ENCODE measurements around the gene NACA2.
"Not testable (repeated sequence)": the region's sequence is repeated elsewhere in the genome, so short reads cannot be mapped to it uniquely, and the experiment has no call there.

Gene NACA2

GRCh38 chr17:61574542-61575351 lies 16.3 kb downstream of the NACA2 start:
- Histone ChIP-seq H2AK5ac (ENCODE audit: low read length, severe bottlenecking) (no peak overlapping the region), H3K36me3 (ENCODE audit: control insufficient read depth in 1 of 2, insufficient read depth in 2 of 2, low read depth in 1 of 2, low read length in 2 of 2) (no peaks in the 10 kb centered on the region), H2BK5ac (ENCODE audit: low read depth, low read length, poor library complexity, severe bottlenecking) (no peak overlapping the region), H3K23ac (ENCODE audit: low read length in 2 of 2) (no peak overlapping the region), H4K91ac (ENCODE audit: low read length) (no peak overlapping the region), H2BK15ac (ENCODE audit: low read depth, poor library complexity, severe bottlenecking) (no peak overlapping the region), H3K79me1 (replicated peaks; ENCODE audit: low read length, poor library complexity, severe bottlenecking) (no peaks in the 10 kb centered on the region), H4K8ac (ENCODE audit: low read length) (no peak overlapping the region), H3K4me2 (ENCODE audit: low read length, poor library complexity, severe bottlenecking) (no peak overlapping the region), H3K4me1 (ENCODE audit: control insufficient read depth, insufficient read depth, low read depth, low read length) (no peaks in the 10 kb centered on the region), H3K27ac (ENCODE audit: low read length, poor library complexity, severe bottlenecking) (no peak overlapping the region), H3K4ac (ENCODE audit: low read depth in 1 of 2, low read length in 2 of 2) (no peak overlapping the region), H3K4me3 (ENCODE audit: insufficient read depth in 1 of 2, low read depth in 1 of 2, low read length in 2 of 2) (no peak overlapping the region), H3K18ac (ENCODE audit: low read depth in 1 of 2, low read length in 2 of 2) (no peak overlapping the region), H3K27me3 (ENCODE audit: control insufficient read depth in 1 of 2, insufficient read depth in 1 of 2, low read length in 2 of 2) (no peaks in the 10 kb centered on the region), H2AFZ (ENCODE audit: low read depth, low read length) (no peak overlapping the region), H3K9ac (ENCODE audit: low read length) (peak overlapping the region; percentile 55), H3K9me3 (ENCODE audit: control insufficient read depth, low read length) (peaks cover 4% of the 10 kb centered on the region), H3K14ac (ENCODE audit: low read length in 2 of 2) (no peak overlapping the region), H2BK120ac (ENCODE audit: low read depth, low read length) (no peak overlapping the region), H2BK12ac (ENCODE audit: low read length in 2 of 2) (no peak overlapping the region)
- DNase-seq, result peak; percentile 42
- WGBS, result 61% methylated on average over 9 of the region's 9 CpGs

GRCh38 chr17:61572547-61572946 lies 18.5 kb downstream of the NACA2 start:
- H2BK12ac ChIP-seq (ENCODE audit: low read length in 2 of 2); H3K79me1 ChIP-seq (replicated peaks; ENCODE audit: low read length, poor library complexity, severe bottlenecking); H4K91ac ChIP-seq (ENCODE audit: low read length); H2BK15ac ChIP-seq (ENCODE audit: low read depth, poor library complexity, severe bottlenecking); H4K8ac ChIP-seq (ENCODE audit: low read length); H3K9me3 ChIP-seq (ENCODE audit: control insufficient read depth, low read length); H3K4me3 ChIP-seq (ENCODE audit: insufficient read depth in 1 of 2, low read depth in 1 of 2, low read length in 2 of 2); H3K27ac ChIP-seq (ENCODE audit: low read length, poor library complexity, severe bottlenecking); H3K18ac ChIP-seq (ENCODE audit: low read depth in 1 of 2, low read length in 2 of 2); H3K4ac ChIP-seq (ENCODE audit: low read depth in 1 of 2, low read length in 2 of 2); H2AFZ ChIP-seq (ENCODE audit: low read depth, low read length); H2BK120ac ChIP-seq (ENCODE audit: low read depth, low read length); H2BK5ac ChIP-seq (ENCODE audit: low read depth, low read length, poor library complexity, severe bottlenecking); H2AK5ac ChIP-seq (ENCODE audit: low read length, severe bottlenecking); H3K36me3 ChIP-seq (ENCODE audit: control insufficient read depth in 1 of 2, insufficient read depth in 2 of 2, low read depth in 1 of 2, low read length in 2 of 2); H3K4me2 ChIP-seq (ENCODE audit: low read length, poor library complexity, severe bottlenecking); H3K9ac ChIP-seq (ENCODE audit: low read length); H3K14ac ChIP-seq (ENCODE audit: low read length in 2 of 2); DNase-seq; H3K27me3 ChIP-seq (ENCODE audit: control insufficient read depth in 1 of 2, insufficient read depth in 1 of 2, low read length in 2 of 2); H3K23ac ChIP-seq (ENCODE audit: low read length in 2 of 2); H3K4me1 ChIP-seq (ENCODE audit: control insufficient read depth, insufficient read depth, low read depth, low read length): not testable (repeated sequence)
- whole genome bisulfite sequencing, result 96% methylated on average over 7 of the region's 7 CpGs

- Histone ChIP-seq H2BK120ac (ENCODE audit: low read depth, low read length) (no peak overlapping the region), H2AFZ (ENCODE audit: low read depth, low read length) (no peak overlapping the region), H3K18ac (ENCODE audit: low read depth in 1 of 2, low read length in 2 of 2) (no peak overlapping the region), H4K8ac (ENCODE audit: low read length) (no peak overlapping the region), H2BK5ac (ENCODE audit: low read depth, low read length, poor library complexity, severe bottlenecking) (no peak overlapping the region), H3K4me3 (ENCODE audit: insufficient read depth in 1 of 2, low read depth in 1 of 2, low read length in 2 of 2) (no peak overlapping the region), H3K9ac (ENCODE audit: low read length) (no peak overlapping the region), H3K79me1 (replicated peaks; ENCODE audit: low read length, poor library complexity, severe bottlenecking) (no peaks in the 10 kb centered on the region), H3K9me3 (ENCODE audit: control insufficient read depth, low read length) (peaks cover 4% of the 10 kb centered on the region), H3K4ac (ENCODE audit: low read depth in 1 of 2, low read length in 2 of 2) (no peak overlapping the region), H2BK15ac (ENCODE audit: low read depth, poor library complexity, severe bottlenecking) (no peak overlapping the region), H3K4me2 (ENCODE audit: low read length, poor library complexity, severe bottlenecking) (no peak overlapping the region), H2AK5ac (ENCODE audit: low read length, severe bottlenecking) (no peak overlapping the region), H3K36me3 (ENCODE audit: control insufficient read depth in 1 of 2, insufficient read depth in 2 of 2, low read depth in 1 of 2, low read length in 2 of 2) (no peaks in the 10 kb centered on the region), H4K91ac (ENCODE audit: low read length) (no peak overlapping the region), H3K27ac (ENCODE audit: low read length, poor library complexity, severe bottlenecking) (no peak overlapping the region), H3K14ac (ENCODE audit: low read length in 2 of 2) (no peak overlapping the region), H2BK12ac (ENCODE audit: low read length in 2 of 2) (no peak overlapping the region), H3K27me3 (ENCODE audit: control insufficient read depth in 1 of 2, insufficient read depth in 1 of 2, low read length in 2 of 2) (no peaks in the 10 kb centered on the region), H3K23ac (ENCODE audit: low read length in 2 of 2) (no peak overlapping the region), H3K4me1 (ENCODE audit: control insufficient read depth, insufficient read depth, low read depth, low read length) (no peaks in the 10 kb centered on the region)
- WGBS, result no CpG with 5 or more reads among the region's 1 CpG
- DNase-seq, result no peak
These were observed 19.4 kb downstream of the NACA2 start for GRCh38 chr17:61571624-61572023.

- peak; percentile 33 for DNase-seq
- Histone ChIP-seq H2BK120ac (ENCODE audit: low read depth, low read length) (no peak overlapping the region), H3K4me3 (ENCODE audit: insufficient read depth in 1 of 2, low read depth in 1 of 2, low read length in 2 of 2) (no peak overlapping the region), H3K27ac (ENCODE audit: low read length, poor library complexity, severe bottlenecking) (no peak overlapping the region), H2BK15ac (ENCODE audit: low read depth, poor library complexity, severe bottlenecking) (no peak overlapping the region), H3K18ac (ENCODE audit: low read depth in 1 of 2, low read length in 2 of 2) (no peak overlapping the region), H2AFZ (ENCODE audit: low read depth, low read length) (no peak overlapping the region), H2AK5ac (ENCODE audit: low read length, severe bottlenecking) (no peak overlapping the region), H2BK12ac (ENCODE audit: low read length in 2 of 2) (no peak overlapping the region), H3K4me1 (ENCODE audit: control insufficient read depth, insufficient read depth, low read depth, low read length) (no peaks in the 10 kb centered on the region), H3K14ac (ENCODE audit: low read length in 2 of 2) (no peak overlapping the region), H3K36me3 (ENCODE audit: control insufficient read depth in 1 of 2, insufficient read depth in 2 of 2, low read depth in 1 of 2, low read length in 2 of 2) (no peaks in the 10 kb centered on the region), H3K9ac (ENCODE audit: low read length) (no peak overlapping the region), H3K9me3 (ENCODE audit: control insufficient read depth, low read length) (peaks cover 4% of the 10 kb centered on the region), H2BK5ac (ENCODE audit: low read depth, low read length, poor library complexity, severe bottlenecking) (no peak overlapping the region), H3K23ac (ENCODE audit: low read length in 2 of 2) (no peak overlapping the region), H4K8ac (ENCODE audit: low read length) (no peak overlapping the region), H4K91ac (ENCODE audit: low read length) (no peak overlapping the region), H3K4me2 (ENCODE audit: low read length, poor library complexity, severe bottlenecking) (no peak overlapping the region), H3K4ac (ENCODE audit: low read depth in 1 of 2, low read length in 2 of 2) (no peak overlapping the region), H3K27me3 (ENCODE audit: control insufficient read depth in 1 of 2, insufficient read depth in 1 of 2, low read length in 2 of 2) (no peaks in the 10 kb centered on the region), H3K79me1 (replicated peaks; ENCODE audit: low read length, poor library complexity, severe bottlenecking) (no peaks in the 10 kb centered on the region)
- WGBS, result 86% methylated on average over 1 of the region's 1 CpG
These were observed 20.9 kb downstream of the NACA2 start for GRCh38 chr17:61570118-61570517.

Data from mesenchymal stem cell (in vitro differentiated cells and primary cell).